DOHH2 (cell line): ENCODE data around the gene COL4A2.

Experiments used
- CTCF ChIP-seq: fragments of 200-600 bp; sonication (generic); IDR thresholded peaks from one replicate; pipeline ENCODE4 v1.5.1; 2014; ENCODE audit warnings: antibody characterized with exemption, mild to moderate bottlenecking, low read depth, low read length; ENCODE audit not compliant: poor library complexity, severe bottlenecking
- EZH2phosphoT487 ChIP-seq: fragments of 200-600 bp; sonication (generic); IDR thresholded peaks from 2 replicates; pipeline ENCODE4 v1.6.1; 2017; ENCODE audit warnings: borderline replicate concordance, mild to moderate bottlenecking, antibody characterized with exemption, low read length, moderate library complexity, mixed read lengths

DNA sequence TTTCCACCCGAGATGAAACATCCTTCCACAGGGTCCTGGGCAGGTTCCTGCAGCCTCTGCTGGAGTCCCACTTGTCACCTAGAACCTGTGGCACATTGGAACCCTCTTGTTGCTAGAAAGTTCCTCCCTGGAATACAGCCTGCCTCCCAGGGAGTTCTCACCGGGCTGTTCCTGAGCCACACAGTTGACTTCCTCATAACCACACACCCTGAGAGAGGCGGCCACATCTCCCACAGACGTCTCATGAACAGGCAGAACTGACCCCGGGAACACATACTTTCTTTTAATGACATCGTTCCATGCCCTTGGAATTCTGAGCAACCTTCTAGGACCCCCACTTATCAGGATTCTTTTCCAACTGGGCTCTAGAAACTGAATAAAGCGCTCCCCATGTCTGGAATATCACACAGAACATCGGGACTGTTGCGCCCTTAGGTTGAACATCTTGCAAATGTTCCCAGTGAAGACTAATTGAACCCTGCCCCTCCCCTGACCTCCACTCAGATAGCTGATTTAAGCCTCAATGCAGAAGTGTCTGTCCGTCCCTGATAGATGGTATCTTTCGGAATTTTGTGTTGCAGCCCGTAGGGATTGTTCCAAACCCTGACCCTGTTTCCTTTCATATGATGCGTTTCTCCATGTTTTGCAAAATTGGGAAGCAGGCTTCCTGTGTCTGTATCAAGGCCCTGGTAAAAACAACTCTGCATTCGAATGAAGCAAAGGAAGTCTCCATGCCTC lies 163.4 kb downstream of the COL4A2 start:
- no peak for TF ChIP-seq CTCF
- TF ChIP-seq EZH2phosphoT487: no peak
